HepG2 (cell line): ENCODE results near the gene PRKD2.

Experiments used
- CTCF ChIP-seq: sonication (generic); formaldehyde crosslinking; IDR thresholded peaks from 2 replicates; pipeline ENCODE4 v1.5.0; 2020; ENCODE audit warnings: mild to moderate bottlenecking, missing genetic modification reagents, moderate library complexity
- GMEB1 ChIP-seq: sonication (generic); formaldehyde crosslinking; IDR thresholded peaks from 2 replicates; pipeline ENCODE4 v1.5.1; 2020; ENCODE audit warnings: missing genetic modification reagents, mild to moderate bottlenecking, borderline replicate concordance
- MAF1 ChIP-seq: sonication (generic); formaldehyde crosslinking; IDR thresholded peaks from 2 replicates; pipeline ENCODE4 v1.5.0; 2020; ENCODE audit warnings: missing genetic modification reagents, borderline replicate concordance
- NFATC3 ChIP-seq: sonication (generic); formaldehyde crosslinking; IDR thresholded peaks from 2 replicates; pipeline ENCODE4 v1.5.1; 2020; ENCODE audit warnings: mild to moderate bottlenecking, missing genetic modification reagents
- REST ChIP-seq, 2 experiments: IDR thresholded peaks; 2 replicates each; pipeline ENCODE4 v1.6.1; 2011 to 2012; ENCODE audit warnings: low read length in 2 of 2, borderline replicate concordance in 1 of 2, low read depth in 1 of 2, mild to moderate bottlenecking in 1 of 2, moderate library complexity in 1 of 2
- SMC3 ChIP-seq: IDR thresholded peaks from 2 replicates; pipeline ENCODE4 v1.6.1; 2011; ENCODE audit warnings: low read length, improper control_type of control experiment
- SRF ChIP-seq: IDR thresholded peaks from 2 replicates; pipeline ENCODE4 v1.6.1; 2011; ENCODE audit warnings: mild to moderate bottlenecking, low read depth, low read length, moderate library complexity
- TF ChIP-seq, protein P1 (sequence below): sonication (generic); formaldehyde crosslinking; IDR thresholded peaks from 2 replicates; pipeline ENCODE4 v1.5.1; 2020; ENCODE audit warnings: mild to moderate bottlenecking, missing genetic modification reagents

GRCh38 chr19:46697204-46697960, 19.5 kb downstream of the PRKD2 start:
- TF ChIP-seq NFATC3 (CRISPR knock-in tag) = no peak
- TF ChIP-seq SMC3 = no peak
- TF ChIP-seq, protein P1, sequence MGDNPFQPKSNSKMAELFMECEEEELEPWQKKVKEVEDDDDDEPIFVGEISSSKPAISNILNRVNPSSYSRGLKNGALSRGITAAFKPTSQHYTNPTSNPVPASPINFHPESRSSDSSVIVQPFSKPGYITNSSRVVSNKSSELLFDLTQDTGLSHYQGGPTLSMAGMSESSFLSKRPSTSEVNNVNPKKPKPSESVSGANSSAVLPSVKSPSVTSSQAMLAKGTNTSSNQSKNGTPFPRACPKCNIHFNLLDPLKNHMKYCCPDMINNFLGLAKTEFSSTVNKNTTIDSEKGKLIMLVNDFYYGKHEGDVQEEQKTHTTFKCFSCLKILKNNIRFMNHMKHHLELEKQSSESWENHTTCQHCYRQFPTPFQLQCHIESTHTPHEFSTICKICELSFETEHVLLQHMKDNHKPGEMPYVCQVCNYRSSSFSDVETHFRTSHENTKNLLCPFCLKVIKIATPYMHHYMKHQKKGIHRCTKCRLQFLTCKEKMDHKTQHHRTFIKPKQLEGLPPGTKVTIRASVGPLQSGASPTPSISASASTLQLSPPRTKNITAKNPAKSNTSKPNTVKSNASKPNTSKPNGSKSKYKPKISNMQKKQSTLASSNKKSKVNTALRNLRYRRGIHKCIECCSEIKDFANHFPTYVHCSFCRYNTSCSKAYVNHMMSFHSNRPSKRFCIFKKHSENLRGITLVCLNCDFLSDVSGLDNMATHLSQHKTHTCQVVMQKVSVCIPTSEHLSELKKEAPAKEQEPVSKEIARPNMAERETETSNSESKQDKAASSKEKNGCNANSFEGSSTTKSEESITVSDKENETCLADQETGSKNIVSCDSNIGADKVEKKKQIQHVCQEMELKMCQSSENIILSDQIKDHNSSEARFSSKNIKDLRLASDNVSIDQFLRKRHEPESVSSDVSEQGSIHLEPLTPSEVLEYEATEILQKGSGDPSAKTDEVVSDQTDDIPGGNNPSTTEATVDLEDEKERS (CRISPR knock-in tag) = no peak
- no peak for TF ChIP-seq REST (IDR thresholded peaks at IDR 0.05; ENCODE audit: borderline replicate concordance in 1 of 2, low read depth in 1 of 2, low read length in 2 of 2)
- no peak for TF ChIP-seq GMEB1
- TF ChIP-seq MAF1 (CRISPR knock-in tag) = no peak
- no peak for TF ChIP-seq CTCF (CRISPR knock-in tag)
- TF ChIP-seq SRF = no peak
